Stimulated activated CD4-positive, alpha-beta T cell treated with anti-CD3 and anti-CD28 coated beads, TNF-alpha, amount 100 ng/mL, for 48 hours (primary cell): Measurements from ENCODE around the gene AGBL4.

ENCODE experiments used
- DNase-seq, 3 donors: peaks; one replicate each; pipeline ENCODE4 v3.0.0-alpha.2; 2020; ENCODE audit warnings: low read depth in 3 of 3

Gene AGBL4

DNA sequence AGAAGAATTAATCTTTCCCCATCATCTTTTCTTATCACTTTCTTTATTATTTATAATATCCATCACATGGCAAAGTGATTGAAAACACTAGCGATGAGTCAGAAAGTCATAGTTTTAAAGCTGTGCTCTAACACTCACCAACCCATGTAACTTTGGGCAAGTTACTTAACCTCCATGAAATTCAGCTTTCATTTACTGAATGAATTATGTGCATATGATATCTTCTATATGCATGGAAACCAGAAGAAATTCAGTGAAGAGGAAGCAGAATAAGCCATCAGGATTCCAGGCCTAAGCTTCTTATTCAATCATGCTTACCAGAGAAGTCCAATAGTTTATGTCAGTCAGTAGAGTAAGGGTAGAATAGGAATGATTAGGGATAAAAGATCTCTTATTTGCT, 300.1 kb downstream of the AGBL4 start:
- no peak for DNase-seq

DNA sequence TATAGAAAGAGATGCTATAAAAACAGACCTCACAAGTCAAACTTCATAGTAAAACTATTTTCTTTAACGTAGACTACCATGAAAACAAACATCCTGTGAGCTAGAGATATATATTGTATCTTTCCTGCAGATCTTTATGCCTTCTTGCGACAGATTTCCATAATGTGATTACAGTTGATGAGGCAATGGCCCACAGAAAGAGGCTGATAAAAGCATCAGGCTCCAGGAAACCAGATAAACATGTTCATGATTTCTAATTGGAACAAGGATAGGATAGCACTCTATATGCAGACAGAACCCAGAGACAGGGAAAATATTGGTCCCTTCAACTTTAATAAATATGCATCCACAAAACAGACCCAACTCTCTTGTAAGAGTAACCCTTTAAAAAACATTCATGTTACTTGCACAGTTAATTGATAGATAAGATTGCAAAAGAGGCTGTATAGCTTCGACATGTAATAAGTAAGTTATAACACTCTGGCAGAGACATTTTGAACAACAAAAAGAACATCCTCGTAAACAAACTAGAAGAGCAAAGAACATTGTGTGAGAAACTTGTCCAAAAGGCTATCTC, 329.4 kb downstream of the AGBL4 start:
- DNase-seq = no peak

GRCh38 chr1:49686107-49686506, 337.6 kb downstream of the AGBL4 start:
- no peak for DNase-seq

GRCh38 chr1:49677706-49678105, 346.0 kb downstream of the AGBL4 start:
- DNase-seq = no peak

DNA sequence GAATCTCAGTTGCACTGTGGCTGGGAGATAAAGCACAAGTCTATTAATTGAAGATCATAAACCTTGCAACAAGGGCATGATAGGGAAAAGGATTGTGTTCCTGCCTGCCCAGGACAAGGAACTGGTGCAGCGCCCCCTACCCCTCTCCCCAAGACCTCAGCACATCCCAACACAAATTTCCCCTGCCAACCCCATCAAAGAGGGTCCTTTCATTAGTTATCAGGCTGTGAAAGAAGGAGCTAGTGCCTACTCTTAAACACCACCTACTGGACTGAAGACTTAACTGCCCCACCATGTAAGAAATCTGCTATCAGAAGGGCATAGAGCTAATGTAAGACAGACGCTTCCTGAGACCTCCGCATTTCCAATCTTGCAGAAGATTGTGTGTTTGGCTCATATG, 372.6 kb downstream of the AGBL4 start:
- no peak for DNase-seq

DNA sequence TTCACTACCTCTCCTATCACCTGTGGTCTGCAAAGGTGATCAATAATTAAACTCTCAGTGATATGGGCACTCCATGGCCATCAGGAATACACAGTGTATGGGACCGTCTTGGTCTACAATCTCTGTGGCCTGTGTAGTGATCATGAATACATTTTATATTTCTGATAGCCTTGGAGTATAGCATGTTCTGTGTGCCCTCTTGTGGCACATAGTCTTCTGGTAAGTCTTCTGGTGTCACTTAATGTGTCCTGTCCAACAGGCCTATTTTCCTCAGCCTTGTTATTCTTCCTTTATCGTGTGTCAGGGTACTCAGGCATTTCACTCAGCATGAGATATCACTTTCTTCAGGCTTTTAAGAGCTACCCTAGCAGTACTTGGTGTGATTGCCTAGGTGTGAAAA, 393.6 kb downstream of the AGBL4 start:
- no peak for DNase-seq

DNA sequence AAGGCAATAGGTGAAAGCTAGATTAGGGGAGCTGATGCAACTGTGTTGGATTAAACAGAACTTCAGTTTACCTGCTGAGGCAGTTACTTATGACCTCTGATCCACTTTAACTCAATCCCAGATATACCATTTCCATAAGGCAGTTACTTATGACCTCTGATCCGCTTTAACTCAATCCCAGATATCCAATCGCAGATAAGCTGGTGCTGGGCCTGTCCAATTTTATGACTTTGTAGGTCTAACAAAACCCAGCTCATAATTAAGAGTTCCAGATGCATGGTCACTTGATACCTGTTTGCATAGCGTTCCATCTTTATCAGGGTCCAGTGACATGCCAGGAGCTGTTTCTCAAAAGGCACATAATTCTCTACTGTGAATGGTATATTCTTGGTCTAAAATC, 396.0 kb downstream of the AGBL4 start:
- no peak for DNase-seq

- no peak for DNase-seq
Measured at GRCh38 chr1:49626472-49626871, 397.3 kb downstream of the AGBL4 start.

- no peak for DNase-seq
Measured at GRCh38 chr1:49622877-49623276, 400.9 kb downstream of the AGBL4 start.

- DNase-seq = no peak
Measured at GRCh38 chr1:49606082-49606481, 417.7 kb downstream of the AGBL4 start.

DNA sequence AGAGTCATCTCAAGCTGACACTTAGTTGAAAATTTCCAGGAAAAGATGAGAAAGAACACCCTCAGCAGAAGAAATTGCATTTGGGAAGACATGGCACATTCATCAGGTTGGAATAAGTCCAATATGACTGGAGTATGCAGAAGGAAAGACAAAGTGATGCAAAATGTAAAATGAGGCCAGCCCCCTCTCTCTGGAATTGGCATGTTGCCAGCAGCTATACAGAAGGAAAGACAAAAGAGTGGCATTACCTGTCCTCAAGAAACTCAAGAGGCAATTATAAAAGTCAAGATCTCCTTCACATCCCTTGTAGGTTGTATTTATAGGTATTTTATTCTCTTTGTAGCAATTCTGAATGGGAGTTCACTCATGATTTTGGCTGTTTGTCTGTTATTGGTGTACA, 426.3 kb downstream of the AGBL4 start:
- DNase-seq = no peak

DNA sequence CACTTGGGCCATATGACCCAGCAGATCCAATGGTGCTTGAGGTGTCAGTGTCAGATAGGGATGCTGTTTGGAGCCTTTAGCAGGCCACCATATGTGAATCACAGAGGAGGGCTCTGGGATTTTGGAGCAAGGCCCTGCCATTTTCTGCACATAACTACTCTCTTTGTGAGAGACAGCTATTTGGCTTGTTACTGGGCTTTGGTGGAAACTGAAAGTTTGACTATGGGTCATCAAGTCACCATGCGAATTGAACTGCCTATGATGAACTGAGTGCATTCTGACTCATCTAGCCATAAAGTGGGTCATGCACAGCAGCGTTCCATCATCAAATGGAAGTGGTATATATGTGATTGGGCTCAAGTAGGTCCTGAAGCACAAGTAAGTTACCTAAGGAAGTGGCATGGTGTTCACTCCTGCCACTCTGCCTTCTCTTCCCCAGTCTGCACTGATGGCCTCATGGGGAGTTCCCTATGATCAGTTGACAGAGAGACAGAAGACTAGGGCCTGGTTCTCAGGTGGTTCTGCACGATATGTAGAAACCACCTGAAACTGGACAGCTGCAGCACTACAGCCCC, 447.3 kb downstream of the AGBL4 start:
- DNase-seq = no peak

- DNase-seq = no peak
Measured at GRCh38 chr1:49556676-49557234, 467.0 kb downstream of the AGBL4 start.

- no peak for DNase-seq
Measured at GRCh38 chr1:49552101-49552500, 471.7 kb downstream of the AGBL4 start.

GRCh38 chr1:49544615-49545014, 479.1 kb downstream of the AGBL4 start:
- DNase-seq = no peak

- no peak for DNase-seq
Measured at GRCh38 chr1:49541096-49541752, 482.5 kb downstream of the AGBL4 start.

DNA sequence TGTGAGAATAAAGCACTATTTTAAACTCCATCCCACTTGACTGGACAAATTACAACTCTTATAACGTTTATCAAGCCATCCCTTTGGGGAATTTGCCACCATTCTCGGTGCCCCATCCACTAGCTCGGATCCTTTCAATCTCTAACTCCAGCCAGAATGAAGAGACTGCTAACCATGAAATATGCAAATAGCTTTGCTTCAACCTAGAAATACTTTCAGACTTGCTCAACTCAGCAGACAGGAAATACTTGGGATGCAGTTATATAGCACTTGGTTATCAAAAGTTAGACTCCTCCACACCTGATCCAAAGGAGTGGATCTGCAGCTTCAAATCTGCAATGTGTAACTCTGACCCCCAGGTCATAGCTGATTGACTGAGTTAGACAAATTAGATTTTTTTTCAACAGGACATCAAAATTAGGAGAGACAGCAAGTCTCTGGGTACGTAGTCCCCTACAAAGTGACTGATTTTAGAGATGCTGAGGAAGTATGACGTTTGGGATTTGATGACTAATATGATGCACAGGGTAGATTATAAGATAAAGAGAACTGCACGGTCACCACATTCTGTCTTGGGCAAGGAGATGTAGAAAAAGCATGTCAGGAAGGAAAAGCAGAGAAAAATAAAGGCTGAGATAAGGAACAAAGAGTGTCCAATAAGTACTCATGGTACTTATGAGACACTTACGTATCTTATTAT, 496.0 kb downstream of the AGBL4 start:
- DNase-seq = no peak

GRCh38 chr1:49526672-49527071, 497.1 kb downstream of the AGBL4 start:
- no peak for DNase-seq

DNA sequence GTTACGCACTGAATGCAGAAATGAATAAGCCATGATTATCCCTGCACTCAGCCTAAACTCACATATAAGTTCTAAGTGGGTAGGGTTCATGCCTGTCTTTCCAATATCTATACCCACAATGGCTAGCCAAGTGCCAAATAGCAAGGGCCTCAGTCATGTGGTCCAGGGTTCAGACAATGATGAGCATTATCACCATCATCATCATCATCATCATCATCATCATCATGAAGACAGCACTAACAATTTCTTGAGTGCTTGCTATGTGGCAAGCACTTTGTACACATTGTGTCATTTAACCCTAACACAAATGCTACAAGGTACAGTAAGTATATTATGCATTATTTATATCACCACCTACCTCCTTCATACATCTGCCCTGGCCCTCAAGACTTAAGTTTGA, 500.0 kb downstream of the AGBL4 start:
- DNase-seq = no peak

GRCh38 chr1:49466961-49467360, 556.8 kb downstream of the AGBL4 start:
- DNase-seq = no peak

GRCh38 chr1:49465486-49466185, 558.1 kb downstream of the AGBL4 start:
- no peak for DNase-seq

- no peak for DNase-seq
Measured at GRCh38 chr1:49448200-49448599, 575.6 kb downstream of the AGBL4 start.
